ENCODE data around the gene CLNK. TPM values are rescaled to one million over a fixed set of nuclear protein-coding genes. Genes with fewer than 3 reads are reported as not detected.

The CLNK gene
- total RNA-seq, 1 experiment from 2014 or later, result not detected

GRCh38 chr4:10623862-10624261, 60.7 kb downstream of the CLNK start:
- Mint-ChIP-seq H3K27me3 (ENCODE audit: low read depth) (no peaks in the 10 kb centered on the region; the same call in 1 of the 2 replicates), H3K4me3 (no peak overlapping the region), H3K4me1 (no peaks in the 10 kb centered on the region), H3K9me3 (no peaks in the 10 kb centered on the region), H3K36me3 (ENCODE audit: insufficient read depth in 1 of 3, low read depth in 3 of 3) (no peaks in the 10 kb centered on the region; a peak in 1 of 7 replicates), H3K27ac (no peak overlapping the region)
- no peak overlapping the region for H2BK20ac ChIP-seq (ENCODE audit: low read depth, low read length, poor library complexity, severe bottlenecking)
- H4K91ac ChIP-seq (ENCODE audit: insufficient read length, low read depth, low read length), result no peak overlapping the region
- H2BK15ac ChIP-seq (ENCODE audit: low read depth, low read length), result no peak overlapping the region
- no peak overlapping the region for H3K4ac ChIP-seq (ENCODE audit: low read depth, low read length)
- H2AK5ac ChIP-seq (ENCODE audit: insufficient read length, low read length), result no peak overlapping the region
- no peak overlapping the region for H3K56ac ChIP-seq (ENCODE audit: insufficient read length, low read depth, low read length)
- H3K79me2 ChIP-seq (ENCODE audit: insufficient read depth, low read length), result no peaks in the 10 kb centered on the region
- WGBS (ENCODE audit: extremely low coverage, insufficient read length, low lambda C conversion rate), result no CpG with 5 or more reads among the region's 6 CpGs
- H4K20me1 ChIP-seq (ENCODE audit: control insufficient read depth, insufficient read depth, insufficient read length), result no peaks in the 10 kb centered on the region
- no peak overlapping the region for H3K18ac ChIP-seq (ENCODE audit: insufficient read length, low read depth, low read length)
- no peak for TF ChIP-seq CTCF (conservative IDR thresholded peaks at IDR 0.05)
- H3K27ac ChIP-seq (ENCODE audit: insufficient read length, low read depth, low read length), result no peak overlapping the region
- H3K79me1 ChIP-seq (ENCODE audit: insufficient read depth, low read depth, low read length, poor library complexity, severe bottlenecking), result no peaks in the 10 kb centered on the region
- no peak overlapping the region for H2AFZ ChIP-seq (ENCODE audit: low read length)
- no peak overlapping the region for H3K14ac ChIP-seq (ENCODE audit: insufficient read depth, low read length)
- no peak overlapping the region for H4K5ac ChIP-seq (ENCODE audit: insufficient read length, low read depth, low read length)
- no peak for DNase-seq
- no peaks in the 10 kb centered on the region for H3K9me3 ChIP-seq (ENCODE audit: control insufficient read depth, low read depth, low read length)
- no peaks in the 10 kb centered on the region for H3K27me3 ChIP-seq (ENCODE audit: insufficient read depth, low read length)
- no peak overlapping the region for H3T11ph ChIP-seq (ENCODE audit: low read length)
- H3K4me2 ChIP-seq (ENCODE audit: insufficient read depth, insufficient read length, low read length), result no peak overlapping the region
- no peaks in the 10 kb centered on the region for H3K4me1 ChIP-seq (ENCODE audit: insufficient read depth, low read length)
- H3K23ac ChIP-seq (ENCODE audit: insufficient read length, low read depth, low read length), result no peak overlapping the region
- no peak overlapping the region for H2BK120ac ChIP-seq (ENCODE audit: low read depth, low read length, poor library complexity, severe bottlenecking)
- no peak overlapping the region for H4K8ac ChIP-seq (replicated peaks; ENCODE audit: insufficient read length, low read depth, low read length)
- no peak overlapping the region for H2BK5ac ChIP-seq (ENCODE audit: insufficient read length, low read length)
- H3K23me2 ChIP-seq (ENCODE audit: insufficient read length, low read depth, low read length, poor library complexity, severe bottlenecking), result no peaks in the 10 kb centered on the region
- H2BK12ac ChIP-seq (ENCODE audit: insufficient read length, low read depth, low read length), result no peak overlapping the region
- H3K9ac ChIP-seq (ENCODE audit: extremely low read depth, insufficient read length, low read length), result no peak overlapping the region

All from H9 (cell line).